GM21619 (cell line): ENCODE results near the gene NFE2L2.
"Not testable (repeated sequence)": the region's sequence is repeated elsewhere in the genome, so short reads cannot be mapped to it uniquely, and the experiment has no call there.

Experiments
- ATAC-seq: cut with Tn5 transposase; IDR thresholded peaks from one replicate; pipeline ENCODE4 v1.9.1; 2021; ENCODE audit not compliant: unreplicated experiment

Gene NFE2L2

GRCh38 chr2:177239932-177240630, 24.4 kb downstream of the NFE2L2 start:
- peak; percentile 79 for ATAC-seq

GRCh38 chr2:177239053-177239452, 25.5 kb downstream of the NFE2L2 start:
- ATAC-seq: no peak

GRCh38 chr2:177237932-177238331, 26.6 kb downstream of the NFE2L2 start:
- no peak for ATAC-seq

GRCh38 chr2:177235855-177236437, 28.6 kb downstream of the NFE2L2 start:
- no peak for ATAC-seq

GRCh38 chr2:177234267-177234666, 30.3 kb downstream of the NFE2L2 start:
- ATAC-seq: no peak

GRCh38 chr2:177232098-177232704, 32.3 kb downstream of the NFE2L2 start:
- ATAC-seq: no peak

- ATAC-seq: no peak
Observed at GRCh38 chr2:177231270-177231669, 33.3 kb downstream of the NFE2L2 start.

- no peak for ATAC-seq
Observed at GRCh38 chr2:177229442-177230242, 34.9 kb downstream of the NFE2L2 start.

GRCh38 chr2:177225965-177226360, 38.6 kb downstream of the NFE2L2 start:
- no peak for ATAC-seq

- ATAC-seq: not testable (repeated sequence)
Observed at GRCh38 chr2:177223436-177223835, 41.1 kb downstream of the NFE2L2 start.

GRCh38 chr2:177221970-177222369, 42.6 kb downstream of the NFE2L2 start:
- no peak for ATAC-seq

GRCh38 chr2:177221534-177221933, 43.0 kb downstream of the NFE2L2 start:
- no peak for ATAC-seq

GRCh38 chr2:177219787-177220186, 44.7 kb downstream of the NFE2L2 start:
- ATAC-seq: not testable (repeated sequence)

- ATAC-seq: no peak
Observed at GRCh38 chr2:177217247-177217843, 47.2 kb downstream of the NFE2L2 start.

GRCh38 chr2:177212891-177213856, 51.4 kb downstream of the NFE2L2 start:
- ATAC-seq: peak; percentile 45

GRCh38 chr2:177212106-177212890, 52.2 kb downstream of the NFE2L2 start, which contains the start of gene HNRNPA3:
HNRNPA3 (plus strand) TSS chr2:177212794; CDS start chr2:177212800, 6 bp downstream.
- ATAC-seq: peak; percentile 85

GRCh38 chr2:177211576-177212105, 52.9 kb downstream of the NFE2L2 start:
- no peak for ATAC-seq

GRCh38 chr2:177211169-177211568, 53.4 kb downstream of the NFE2L2 start:
- ATAC-seq: no peak

GRCh38 chr2:177207101-177207500, 57.4 kb downstream of the NFE2L2 start:
- peak; percentile 69 for ATAC-seq
